Mucosa of descending colon (tissue), 3 donors: ENCODE data around the gene EPN1. TPM values are rescaled to one million over a fixed set of nuclear protein-coding genes. Genes with fewer than 3 reads are reported as not detected.
A peak's percentile ranks its signal among the peaks of the same experiment; 100 is the strongest.

Experiments
- ATAC-seq: fragments of 200-7000 bp; cut with Tn5 transposase; one replicate; pipeline ENCODE4 v1.9.1; 2020; ENCODE audit warnings: mild to moderate bottlenecking, moderate library complexity
- DNase-seq, 3 donors: peaks; one replicate each; pipeline ENCODE4 v3.0.0-alpha.2; 2020
- H3K36me3 ChIP-seq: fragments of 200-600 bp; one replicate; pipeline ENCODE4 v1.8.0; 2021; ENCODE audit warnings: low read depth, mild to moderate bottlenecking
- H3K4me1 ChIP-seq: fragments of 200-600 bp; one replicate; pipeline ENCODE4 v1.8.0; 2021; ENCODE audit warnings: low read depth, mild to moderate bottlenecking
- H3K4me3 ChIP-seq: fragments of 200-600 bp; one replicate; pipeline ENCODE4 v1.8.0; 2021; ENCODE audit warnings: mild to moderate bottlenecking
- H3K9me3 ChIP-seq: fragments of 200-600 bp; one replicate; pipeline ENCODE4 v1.8.0; 2021; ENCODE audit warnings: mild to moderate bottlenecking
- intact Hi-C, 2 donors: fragments of 100-400 bp; cut with DNase I in 1 of 2; cut with micrococcal nuclease in 1 of 2; formaldehyde crosslinking; loops; one replicate each; pipeline versions ENCODE4 v1.11.0 to v1.11.1; 2022; cut with DNase I, micrococcal nuclease
- total RNA-seq, 3 donors: library from RNA; stranded (reverse); fragmentation: NEBNext Ultra II Directional in 2 of 3; extraction: Animal tissue kit (Norgen Biotek cat#: 25700) in 2 of 3; gene quantifications; one replicate each; pipeline versions ENCODE4 v1.2.1 to v1.2.4, GENCODE V29; 2021 to 2023
- TF ChIP-seq, protein P1 (sequence below): fragments of 200-600 bp; IDR thresholded peaks from one replicate; pipeline ENCODE4 v1.8.0; 2022; ENCODE audit warnings: antibody characterized with exemption, mild to moderate bottlenecking
- donor health status: DM: no; HTN: no; CAD: no; lungs with moderate emphysema.
- donor health status: DM: no; HTN: no; CAD: no.
- donor health status: DM: no; HTN: yes; CAD: no.

The EPN1 gene
- total RNA-seq, 3 donors from 2014 or later = 156 to 251 (median 192) TPM

DNA sequence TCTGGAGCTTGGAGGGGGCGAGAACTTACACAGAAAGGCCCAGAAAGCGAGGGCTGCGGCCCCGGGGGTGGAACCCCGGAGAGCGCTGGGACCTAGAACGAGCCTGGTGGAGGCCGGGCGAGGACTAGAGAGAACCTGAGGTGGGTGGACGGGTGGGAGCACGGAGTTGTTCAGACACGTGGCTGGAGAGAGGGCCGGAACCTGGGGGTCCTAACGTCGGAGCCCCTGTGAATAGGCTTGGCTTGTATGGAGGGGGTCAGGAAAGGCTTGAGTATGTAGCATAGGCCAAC, 31.2 kb upstream of the EPN1 start:
- intact Hi-C loops = no loop called here
- Histone ChIP-seq H3K4me3 (peak overlapping the region; percentile 68), H3K9me3 (no peaks in the 10 kb centered on the region), H3K4me1 (peaks cover 35% of the 10 kb centered on the region), H3K36me3 (no peaks in the 10 kb centered on the region)
- DNase-seq = peak; percentile 26 to 61 (median 58)
- TF ChIP-seq, protein P1, sequence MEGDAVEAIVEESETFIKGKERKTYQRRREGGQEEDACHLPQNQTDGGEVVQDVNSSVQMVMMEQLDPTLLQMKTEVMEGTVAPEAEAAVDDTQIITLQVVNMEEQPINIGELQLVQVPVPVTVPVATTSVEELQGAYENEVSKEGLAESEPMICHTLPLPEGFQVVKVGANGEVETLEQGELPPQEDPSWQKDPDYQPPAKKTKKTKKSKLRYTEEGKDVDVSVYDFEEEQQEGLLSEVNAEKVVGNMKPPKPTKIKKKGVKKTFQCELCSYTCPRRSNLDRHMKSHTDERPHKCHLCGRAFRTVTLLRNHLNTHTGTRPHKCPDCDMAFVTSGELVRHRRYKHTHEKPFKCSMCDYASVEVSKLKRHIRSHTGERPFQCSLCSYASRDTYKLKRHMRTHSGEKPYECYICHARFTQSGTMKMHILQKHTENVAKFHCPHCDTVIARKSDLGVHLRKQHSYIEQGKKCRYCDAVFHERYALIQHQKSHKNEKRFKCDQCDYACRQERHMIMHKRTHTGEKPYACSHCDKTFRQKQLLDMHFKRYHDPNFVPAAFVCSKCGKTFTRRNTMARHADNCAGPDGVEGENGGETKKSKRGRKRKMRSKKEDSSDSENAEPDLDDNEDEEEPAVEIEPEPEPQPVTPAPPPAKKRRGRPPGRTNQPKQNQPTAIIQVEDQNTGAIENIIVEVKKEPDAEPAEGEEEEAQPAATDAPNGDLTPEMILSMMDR = no peak
- no peak for ATAC-seq

DNA sequence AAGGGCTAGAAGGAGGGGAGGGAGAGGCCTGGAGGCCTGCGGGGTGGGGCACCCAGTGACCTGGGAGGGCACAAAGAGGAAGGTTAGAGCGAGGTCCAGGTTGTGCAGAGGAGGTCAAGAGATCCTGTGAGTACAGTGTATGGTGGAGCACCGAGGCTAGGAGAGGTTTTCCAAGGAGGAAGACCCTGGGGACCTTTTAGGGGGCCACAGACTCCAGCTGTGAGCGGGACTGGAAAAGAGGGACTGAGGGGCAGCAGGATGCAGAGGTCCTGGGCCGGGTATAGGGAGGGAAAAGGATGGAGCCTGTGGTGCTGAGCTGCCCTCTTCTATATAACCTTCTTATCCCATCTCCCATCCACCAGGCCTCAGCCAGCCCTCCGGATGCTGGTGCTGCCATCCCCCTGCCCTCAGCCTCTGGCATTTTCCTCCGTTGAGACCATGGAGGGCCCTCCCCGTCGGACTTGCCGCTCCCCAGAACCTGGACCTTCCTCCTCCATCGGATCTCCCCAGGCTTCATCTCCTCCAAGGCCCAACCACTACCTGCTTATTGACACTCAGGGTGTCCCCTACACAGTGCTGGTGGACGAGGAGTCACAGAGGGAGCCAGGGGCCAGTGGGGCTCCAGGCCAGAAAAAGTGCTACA, 30.7 kb upstream of the EPN1 start:
- no peaks in the 10 kb centered on the region for H3K9me3 ChIP-seq
- intact Hi-C loops = no loop called here
- H3K4me1 ChIP-seq = peaks cover 36% of the 10 kb centered on the region
- no peaks in the 10 kb centered on the region for H3K36me3 ChIP-seq
- ATAC-seq = no peak
- DNase-seq = no peak
- TF ChIP-seq, protein P1 = no peak
- H3K4me3 ChIP-seq = peak overlapping the region; percentile 68

DNA sequence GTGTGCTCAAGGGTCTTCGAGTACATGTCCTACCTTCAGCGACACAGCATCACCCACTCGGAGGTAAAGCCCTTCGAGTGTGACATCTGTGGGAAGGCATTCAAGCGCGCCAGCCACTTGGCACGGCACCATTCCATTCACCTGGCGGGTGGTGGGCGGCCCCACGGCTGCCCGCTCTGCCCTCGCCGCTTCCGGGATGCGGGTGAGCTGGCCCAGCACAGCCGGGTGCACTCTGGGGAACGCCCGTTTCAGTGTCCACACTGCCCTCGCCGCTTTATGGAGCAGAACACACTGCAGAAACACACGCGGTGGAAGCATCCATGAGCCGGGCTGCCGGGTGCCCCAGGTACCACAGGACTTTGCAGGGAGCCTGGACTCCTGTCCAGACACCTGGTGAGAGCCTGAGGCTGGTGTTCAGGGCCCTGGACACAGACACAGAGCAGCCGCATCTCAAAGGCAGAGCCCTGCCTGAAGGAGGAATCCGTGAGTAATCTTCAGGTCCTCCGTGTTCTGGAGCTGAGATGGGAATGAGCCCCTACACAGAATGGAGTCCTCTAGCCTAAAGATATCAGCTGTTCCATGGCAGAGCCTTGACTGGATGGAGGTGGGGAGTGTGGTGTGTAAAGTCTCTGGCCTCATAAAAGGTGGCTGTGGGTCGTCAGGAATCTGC, 30.0 kb upstream of the EPN1 start:
- Histone ChIP-seq H3K4me3 (no peak overlapping the region), H3K36me3 (no peaks in the 10 kb centered on the region), H3K4me1 (peaks cover 31% of the 10 kb centered on the region), H3K9me3 (no peaks in the 10 kb centered on the region)
- DNase-seq (peak in 1 of 3 donors; percentile 55), ATAC-seq (no peak)
- intact Hi-C loops = no loop called here
- TF ChIP-seq, protein P1 = no peak

DNA sequence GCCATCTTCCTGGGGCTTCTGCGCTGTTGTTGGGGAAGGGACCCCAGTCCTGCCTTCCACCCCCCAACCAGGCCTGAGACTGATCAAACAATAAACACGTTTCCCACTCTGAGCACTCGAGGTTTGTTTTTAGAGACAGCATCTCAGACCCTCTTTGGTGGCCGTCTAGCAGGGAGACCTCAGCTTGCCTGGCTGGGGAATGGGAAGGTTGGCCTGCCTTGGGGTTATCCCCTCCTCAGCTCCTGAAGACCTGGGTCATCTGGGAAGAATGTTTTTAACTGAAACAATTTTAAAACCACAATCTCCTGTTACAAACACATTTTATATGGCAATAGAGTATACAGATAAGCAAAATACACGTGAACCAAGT, 29.5 kb upstream of the EPN1 start:
- intact Hi-C loops = no loop called here
- Histone ChIP-seq H3K4me3 (no peak overlapping the region), H3K4me1 (peaks cover 27% of the 10 kb centered on the region), H3K9me3 (no peaks in the 10 kb centered on the region), H3K36me3 (no peaks in the 10 kb centered on the region)
- DNase-seq (no peak), ATAC-seq (no peak)
- TF ChIP-seq, protein P1 = no peak

DNA sequence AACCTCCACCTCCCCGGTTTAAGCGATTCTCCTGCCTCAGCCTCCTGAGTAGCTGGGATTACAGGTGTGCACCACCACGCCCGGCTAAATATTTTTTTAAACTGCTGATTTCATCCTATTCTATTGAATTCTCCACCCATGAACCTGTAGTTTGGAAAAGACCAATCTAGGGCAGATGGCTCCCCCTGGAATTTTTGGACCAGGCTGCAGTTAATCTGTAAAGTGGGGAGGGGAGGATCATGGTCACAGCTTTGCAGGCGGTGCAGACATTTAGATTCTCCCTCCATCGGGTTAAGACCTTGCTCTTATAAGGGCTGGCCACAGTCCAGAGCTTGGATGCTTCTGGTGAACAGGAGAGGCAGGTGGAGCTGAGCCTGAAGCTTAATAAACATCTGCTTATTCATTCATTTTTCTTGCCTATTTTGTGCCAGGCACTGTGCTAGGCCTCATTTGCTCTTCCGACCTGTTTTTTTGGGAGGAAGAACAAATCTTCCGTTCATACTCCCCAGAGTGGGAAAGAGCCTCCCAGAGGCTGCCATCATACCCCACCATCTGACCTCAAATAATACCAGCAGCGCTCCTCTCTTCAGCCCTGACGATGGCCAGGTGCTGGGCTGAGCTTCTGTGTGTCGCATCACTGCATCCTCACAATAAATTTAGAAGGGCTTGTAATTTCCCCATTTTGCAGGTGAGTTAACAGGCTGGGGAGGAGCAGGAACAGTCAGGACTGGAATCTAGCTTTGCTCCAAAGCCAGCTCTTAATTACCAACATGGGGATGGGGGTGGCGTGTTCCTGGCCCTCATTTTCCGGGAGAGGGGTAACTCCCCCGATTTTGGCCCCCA, 27.9 kb upstream of the EPN1 start:
- intact Hi-C loops = no loop called here
- Histone ChIP-seq H3K4me1 (peaks cover 27% of the 10 kb centered on the region), H3K4me3 (no peak overlapping the region), H3K9me3 (no peaks in the 10 kb centered on the region), H3K36me3 (no peaks in the 10 kb centered on the region)
- TF ChIP-seq, protein P1 = no peak
- ATAC-seq (no peak), DNase-seq (no peak)
